ENCODE measurements around the gene NSG2.

The NSG2 gene

DNA sequence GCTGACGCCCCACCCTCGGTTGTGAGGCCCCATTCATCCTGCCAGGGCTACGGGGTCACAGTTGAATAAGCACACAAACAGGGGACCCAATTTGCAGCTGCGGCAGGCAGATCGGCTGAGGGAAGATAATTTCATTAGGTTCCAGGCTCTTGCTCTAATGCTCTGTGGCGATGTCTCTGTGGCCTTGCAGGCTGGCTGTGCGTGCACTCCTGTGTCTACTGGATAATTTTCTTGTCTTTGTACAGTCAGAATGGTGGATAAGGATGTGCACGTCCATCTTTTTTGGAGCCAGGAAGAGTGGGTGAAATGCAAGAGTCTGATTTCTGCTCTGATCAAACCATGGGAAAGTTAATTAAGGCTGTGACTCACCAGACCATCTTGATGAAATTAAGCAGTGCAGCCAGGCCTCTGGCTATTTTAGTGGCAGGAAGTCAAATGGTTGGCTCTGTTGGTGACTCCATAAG lies 39.2 kb downstream of the NSG2 start:
- TF ChIP-seq, protein P1, sequence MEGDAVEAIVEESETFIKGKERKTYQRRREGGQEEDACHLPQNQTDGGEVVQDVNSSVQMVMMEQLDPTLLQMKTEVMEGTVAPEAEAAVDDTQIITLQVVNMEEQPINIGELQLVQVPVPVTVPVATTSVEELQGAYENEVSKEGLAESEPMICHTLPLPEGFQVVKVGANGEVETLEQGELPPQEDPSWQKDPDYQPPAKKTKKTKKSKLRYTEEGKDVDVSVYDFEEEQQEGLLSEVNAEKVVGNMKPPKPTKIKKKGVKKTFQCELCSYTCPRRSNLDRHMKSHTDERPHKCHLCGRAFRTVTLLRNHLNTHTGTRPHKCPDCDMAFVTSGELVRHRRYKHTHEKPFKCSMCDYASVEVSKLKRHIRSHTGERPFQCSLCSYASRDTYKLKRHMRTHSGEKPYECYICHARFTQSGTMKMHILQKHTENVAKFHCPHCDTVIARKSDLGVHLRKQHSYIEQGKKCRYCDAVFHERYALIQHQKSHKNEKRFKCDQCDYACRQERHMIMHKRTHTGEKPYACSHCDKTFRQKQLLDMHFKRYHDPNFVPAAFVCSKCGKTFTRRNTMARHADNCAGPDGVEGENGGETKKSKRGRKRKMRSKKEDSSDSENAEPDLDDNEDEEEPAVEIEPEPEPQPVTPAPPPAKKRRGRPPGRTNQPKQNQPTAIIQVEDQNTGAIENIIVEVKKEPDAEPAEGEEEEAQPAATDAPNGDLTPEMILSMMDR (IDR thresholded peaks at IDR 0.05; ENCODE audit: low read depth, low read length, missing control alignments): no peak
- H3K4me3 ChIP-seq (replicated peaks; ENCODE audit: low read depth, low read length): no peak overlapping the region
- DNase-seq (ENCODE audit: extremely low read depth, low read depth): no peak

DNA sequence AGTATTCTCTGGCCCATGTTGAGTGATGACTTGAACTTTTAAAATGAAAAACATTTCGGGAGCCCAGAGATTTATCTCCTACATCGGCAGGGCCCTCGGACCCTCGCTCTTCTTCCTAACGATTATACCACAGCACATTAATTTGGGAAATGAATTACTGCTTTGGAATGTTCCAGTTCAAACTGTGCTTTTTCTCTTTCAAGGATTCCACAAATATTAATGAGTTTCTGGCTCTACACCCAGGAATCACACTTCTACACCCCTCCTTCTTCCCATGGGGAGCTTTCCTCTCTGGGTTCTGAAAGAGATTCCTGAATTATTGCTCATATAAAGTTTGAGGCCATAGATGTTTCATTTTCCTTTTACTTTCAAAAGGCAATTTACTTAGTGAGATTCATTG lies 41.2 kb downstream of the NSG2 start:
- no peak overlapping the region for H3K4me3 ChIP-seq (replicated peaks; ENCODE audit: low read depth, low read length)
- no peak for DNase-seq (ENCODE audit: extremely low read depth, low read depth)
- TF ChIP-seq, protein P1 (IDR thresholded peaks at IDR 0.05; ENCODE audit: low read depth, low read length, missing control alignments): no peak

DNA sequence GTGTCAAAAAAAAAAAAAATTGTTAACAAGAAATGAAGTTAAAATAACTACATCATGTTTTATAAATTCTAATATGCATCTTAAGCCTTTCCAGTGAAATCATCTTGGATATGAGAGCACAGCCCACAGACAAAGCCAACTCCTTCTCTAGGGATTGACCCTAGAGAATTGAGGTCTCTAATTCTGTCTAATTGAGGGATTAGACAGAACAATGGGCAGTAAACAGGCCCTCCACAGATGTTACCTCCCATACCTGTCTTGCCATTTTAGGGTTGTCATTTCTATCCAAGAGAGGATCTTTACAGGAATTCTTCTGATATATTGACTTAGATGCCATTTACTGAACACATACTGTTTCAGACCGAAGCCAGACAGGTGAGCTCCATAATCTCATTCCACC lies 42.3 kb downstream of the NSG2 start:
- TF ChIP-seq, protein P1 (IDR thresholded peaks at IDR 0.05; ENCODE audit: low read depth, low read length, missing control alignments): no peak
- H3K4me3 ChIP-seq (replicated peaks; ENCODE audit: low read depth, low read length): no peak overlapping the region
- DNase-seq (ENCODE audit: extremely low read depth, low read depth): no peak

DNA sequence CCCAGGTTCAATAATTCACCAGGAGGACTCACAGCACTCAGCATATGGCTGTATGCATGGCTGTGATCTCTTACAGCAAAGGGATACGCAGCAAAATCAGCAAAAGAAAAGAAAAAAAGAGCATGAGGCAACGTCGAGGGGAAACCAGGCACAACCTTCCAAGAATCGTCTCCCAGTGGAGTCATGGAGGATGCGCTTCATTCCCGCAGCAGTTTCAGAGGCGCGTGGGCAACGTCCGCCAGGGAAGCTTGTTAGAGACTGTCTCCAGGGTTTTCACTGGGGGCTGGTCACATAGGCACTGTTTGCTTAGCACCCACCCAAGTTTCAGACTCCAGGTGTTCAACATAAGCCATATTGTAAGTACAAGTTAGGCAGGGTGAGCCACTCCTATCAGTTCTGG lies 44.6 kb downstream of the NSG2 start:
- TF ChIP-seq, protein P1 (IDR thresholded peaks at IDR 0.05; ENCODE audit: low read depth, low read length, missing control alignments): no peak
- DNase-seq (ENCODE audit: extremely low read depth, low read depth): no peak

DNA sequence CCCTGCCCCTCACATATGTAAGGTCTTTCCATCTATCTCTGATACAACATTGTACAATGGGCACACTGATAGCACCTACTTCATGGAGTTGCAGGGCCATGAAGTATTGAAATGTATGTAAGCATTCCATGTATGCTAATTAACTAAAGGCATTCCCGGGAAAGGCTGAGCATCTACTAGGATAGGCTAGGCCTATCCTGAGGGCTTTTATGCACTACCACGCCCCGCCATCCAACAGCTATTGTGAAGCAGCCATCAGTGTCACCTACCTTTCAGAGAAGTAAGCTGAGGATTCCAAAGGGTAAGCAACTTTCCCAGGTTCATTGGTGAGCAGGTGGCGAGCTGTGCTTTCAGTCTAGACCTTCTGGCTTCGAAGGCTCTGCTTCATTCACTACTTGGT lies 47.6 kb downstream of the NSG2 start:
- H3K4me3 ChIP-seq (replicated peaks; ENCODE audit: low read depth, low read length): no peak overlapping the region
- TF ChIP-seq, protein P1 (IDR thresholded peaks at IDR 0.05; ENCODE audit: low read depth, low read length, missing control alignments): no peak
- DNase-seq (ENCODE audit: extremely low read depth, low read depth): no peak

More for the DNA sequence above, 44.6 kb downstream of the NSG2 start:
- H3K4me3 ChIP-seq (replicated peaks; ENCODE audit: low read depth, low read length): no peak overlapping the region

DNA sequence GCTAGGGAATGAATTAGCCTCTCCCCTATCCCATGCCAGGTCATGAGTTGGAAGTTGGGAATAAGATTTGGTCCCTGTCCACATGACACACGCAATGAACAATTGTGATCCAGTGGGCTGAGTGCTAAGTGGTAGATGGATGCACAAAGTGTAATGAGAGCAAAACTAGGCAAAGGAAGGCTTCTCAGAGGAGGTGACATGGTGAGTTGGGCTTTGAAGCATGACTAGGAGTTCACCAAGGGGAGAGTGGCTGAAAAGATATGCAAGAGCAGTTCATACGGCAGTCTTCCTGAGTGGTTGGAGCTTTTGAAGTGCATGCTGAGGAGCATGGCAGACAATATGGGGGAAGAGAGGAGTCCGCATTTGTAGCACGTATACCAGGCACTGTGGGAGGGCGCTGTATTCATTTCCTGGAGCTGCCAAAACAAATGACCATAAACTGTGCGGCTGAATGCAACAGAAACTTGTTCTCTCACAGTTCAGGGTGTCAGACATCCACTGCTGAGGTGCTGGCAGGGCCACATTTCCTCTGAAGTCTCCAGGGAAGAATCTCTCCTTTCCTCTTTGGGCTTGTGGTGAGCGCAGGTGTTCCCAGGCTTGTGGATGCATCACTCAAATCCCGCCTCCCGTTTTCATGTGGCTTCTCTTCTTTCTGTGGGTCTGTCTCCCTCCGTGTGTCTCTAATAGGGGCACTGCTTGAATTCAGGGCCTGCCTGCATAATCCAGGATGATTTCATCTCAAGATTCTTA lies 49.5 kb downstream of the NSG2 start:
- no peak overlapping the region for H3K4me3 ChIP-seq (replicated peaks; ENCODE audit: low read depth, low read length)
- DNase-seq (ENCODE audit: extremely low read depth, low read depth): no peak
- TF ChIP-seq, protein P1 (IDR thresholded peaks at IDR 0.05; ENCODE audit: low read depth, low read length, missing control alignments): no peak
